Brain microvascular endothelial cell (primary cell): ENCODE data around the gene CFAP161.

Experiments used
- DNase-seq: peaks from one replicate; pipeline ENCODE4 v3.0.0-alpha.2; 2020
- H3K27ac ChIP-seq: fragments of 250-450 bp; sonication (Bioruptor Pico); 2 replicates; pipeline ENCODE4 v1.5.1; 2020; ENCODE audit warnings: mild to moderate bottlenecking, moderate library complexity
- H3K27me3 ChIP-seq: fragments of 250-450 bp; sonication (Bioruptor Pico); replicated peaks from 2 replicates; pipeline ENCODE4 v1.5.1; 2020; ENCODE audit warnings: mild to moderate bottlenecking
- H3K36me3 ChIP-seq: fragments of 250-450 bp; sonication (Bioruptor Pico); replicated peaks from 2 replicates; pipeline ENCODE4 v1.5.1; 2020; ENCODE audit warnings: mild to moderate bottlenecking
- H3K4me3 ChIP-seq: 2 replicates; pipeline ENCODE4 v1.5.1; 2011; ENCODE audit warnings: low read depth, mild to moderate bottlenecking, control low read depth, low read length, moderate library complexity
- CTCF ChIP-seq: IDR thresholded peaks from 2 replicates; pipeline ENCODE4 v1.5.1; 2011; ENCODE audit warnings: low read depth, mild to moderate bottlenecking, moderate library complexity, low read length, control low read depth, inconsistent platforms; ENCODE audit errors: missing control alignments
- in situ Hi-C: cut with HindIII; loops from 2 replicates; pipeline ENCODE4 v1.10.0; 2017; ENCODE audit warnings: low sequenced_read_pairs, low pct_ligation_motif_present

The CFAP161 gene

GRCh38 chr15:81108427-81108826 lies 25.6 kb upstream of the CFAP161 start:
- Histone ChIP-seq H3K4me3 (no peak overlapping the region), H3K27ac (no peak overlapping the region), H3K27me3 (peaks cover 6% of the 10 kb centered on the region), H3K36me3 (no peaks in the 10 kb centered on the region)
- DNase-seq: no peak
- TF ChIP-seq CTCF: peak; percentile 75
- in situ Hi-C loops: loop anchor here (25.0 kb wide), 1 partner anchor 154 kb away; no protein-coding TSS in a partner anchor

GRCh38 chr15:81111018-81111417 lies 23.1 kb upstream of the CFAP161 start:
- no peak overlapping the region for H3K4me3 ChIP-seq
- TF ChIP-seq CTCF: no peak
- H3K27ac ChIP-seq: no peak overlapping the region
- DNase-seq: no peak
- H3K27me3 ChIP-seq: peaks cover 7% of the 10 kb centered on the region
- in situ Hi-C loops: loop anchor here (25.0 kb wide), 1 partner anchor 151 kb away; no protein-coding TSS in a partner anchor
- no peaks in the 10 kb centered on the region for H3K36me3 ChIP-seq

- in situ Hi-C loops: loop anchor here (25.0 kb wide), 1 partner anchor 151 kb away; no protein-coding TSS in a partner anchor
- H3K27ac ChIP-seq: no peak overlapping the region
- no peaks in the 10 kb centered on the region for H3K36me3 ChIP-seq
- DNase-seq: no peak
- TF ChIP-seq CTCF: no peak
- H3K4me3 ChIP-seq: no peak overlapping the region
- peaks cover 7% of the 10 kb centered on the region for H3K27me3 ChIP-seq
Measured at GRCh38 chr15:81111510-81112470, 22.3 kb upstream of the CFAP161 start.

- H3K27ac ChIP-seq: no peak overlapping the region
Measured at GRCh38 chr15:81113204-81113657, 20.8 kb upstream of the CFAP161 start.

GRCh38 chr15:81113861-81114291 lies 20.2 kb upstream of the CFAP161 start:
- DNase-seq: peak; percentile 17
- TF ChIP-seq CTCF: no peak
- Histone ChIP-seq H3K4me3 (no peak overlapping the region), H3K27ac (no peak overlapping the region), H3K27me3 (peaks cover 13% of the 10 kb centered on the region), H3K36me3 (no peaks in the 10 kb centered on the region)
- in situ Hi-C loops: loop anchor here (25.0 kb wide), 1 partner anchor 148 kb away; no protein-coding TSS in a partner anchor

More at GRCh38 chr15:81113204-81113657, 20.8 kb upstream of the CFAP161 start:
- in situ Hi-C loops: loop anchor here (25.0 kb wide), 1 partner anchor 149 kb away; no protein-coding TSS in a partner anchor
- DNase-seq: no peak
- H3K36me3 ChIP-seq: no peaks in the 10 kb centered on the region
- TF ChIP-seq CTCF: no peak
- H3K27me3 ChIP-seq: peaks cover 10% of the 10 kb centered on the region
- no peak overlapping the region for H3K4me3 ChIP-seq
